HG03378 (cell line): Measurements from ENCODE around the gene ABCC2.
A peak's percentile ranks its signal among the peaks of the same experiment; 100 is the strongest.
"Not testable (repeated sequence)": the region's sequence is repeated elsewhere in the genome, so short reads cannot be mapped to it uniquely, and the experiment has no call there.

Experiments
- ATAC-seq: cut with Tn5 transposase; IDR thresholded peaks from one replicate; pipeline ENCODE4 v1.9.1; 2021; ENCODE audit warnings: mild to moderate bottlenecking, moderate library complexity; ENCODE audit not compliant: unreplicated experiment

ABCC2 gene

DNA sequence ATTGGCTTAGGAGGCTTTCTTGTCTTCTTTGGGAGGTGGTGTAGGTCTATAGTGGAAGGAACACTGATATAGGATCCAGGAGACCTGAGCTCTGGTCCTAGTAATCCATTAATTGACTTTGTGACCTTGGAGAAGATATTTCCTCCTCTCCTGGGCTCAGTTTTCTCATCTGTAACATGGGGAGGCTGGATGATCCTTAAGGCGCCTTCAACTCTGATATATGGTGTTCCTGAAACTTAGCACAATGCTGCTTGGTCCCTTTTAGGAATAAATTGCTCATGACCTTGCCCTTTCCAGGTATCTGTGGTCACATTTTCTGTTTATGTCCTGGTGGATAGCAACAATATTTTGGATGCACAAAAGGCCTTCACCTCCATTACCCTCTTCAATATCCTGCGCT lies 25.3 kb downstream of the ABCC2 start:
- no peak for ATAC-seq

GRCh38 chr10:99808270-99808669 lies 25.8 kb downstream of the ABCC2 start:
- no peak for ATAC-seq

- ATAC-seq, result no peak
Measured at GRCh38 chr10:99809481-99809880, 27.0 kb downstream of the ABCC2 start.

GRCh38 chr10:99809931-99810615 lies 27.6 kb downstream of the ABCC2 start:
- no peak for ATAC-seq

GRCh38 chr10:99812177-99812576 lies 29.7 kb downstream of the ABCC2 start:
- ATAC-seq, result no peak

GRCh38 chr10:99814143-99814542 lies 31.7 kb downstream of the ABCC2 start:
- ATAC-seq, result no peak

DNA sequence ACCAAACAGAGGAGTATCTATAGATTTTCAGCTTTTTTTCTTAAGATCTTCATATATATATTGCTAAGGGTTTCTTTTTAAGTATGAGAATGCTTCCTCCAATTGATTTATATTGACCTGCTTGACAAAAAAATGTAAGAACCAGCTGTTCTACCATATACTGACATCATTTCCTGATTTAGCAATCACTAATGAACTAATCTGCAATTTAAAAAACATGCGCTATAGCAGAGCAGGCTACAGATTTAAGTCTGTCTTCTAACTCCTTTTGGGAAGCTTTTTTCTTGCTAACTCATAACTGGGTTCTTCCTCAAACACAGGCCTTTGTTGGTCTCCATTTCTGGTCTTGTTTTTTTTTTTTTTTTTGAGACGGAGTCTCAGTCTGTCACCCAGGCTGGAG lies 33.2 kb downstream of the ABCC2 start:
- no peak for ATAC-seq

DNA sequence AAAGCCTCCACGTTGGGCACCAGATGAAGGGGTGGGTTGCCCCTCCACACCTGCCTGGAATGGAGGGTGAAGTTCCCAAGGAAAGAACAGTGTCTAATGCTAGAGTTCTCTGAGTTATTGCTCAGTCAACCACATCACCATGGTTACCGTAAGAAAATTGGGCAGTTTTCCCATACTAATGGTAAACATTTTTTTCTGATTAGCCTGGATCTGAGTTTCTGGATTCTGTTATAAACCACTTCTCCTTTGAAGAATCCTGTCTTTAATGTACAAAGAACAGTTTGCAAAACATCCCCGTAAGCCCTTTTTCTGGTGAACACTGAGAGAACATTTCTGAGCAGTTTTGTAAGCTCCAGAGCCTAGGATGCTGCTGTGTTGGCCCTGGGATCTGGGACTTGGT lies 45.5 kb downstream of the ABCC2 start:
- no peak for ATAC-seq

GRCh38 chr10:99828464-99828863 lies 46.0 kb downstream of the ABCC2 start:
- no peak for ATAC-seq

- ATAC-seq, result no peak
Measured at GRCh38 chr10:99832439-99832838, 50.0 kb downstream of the ABCC2 start.

DNA sequence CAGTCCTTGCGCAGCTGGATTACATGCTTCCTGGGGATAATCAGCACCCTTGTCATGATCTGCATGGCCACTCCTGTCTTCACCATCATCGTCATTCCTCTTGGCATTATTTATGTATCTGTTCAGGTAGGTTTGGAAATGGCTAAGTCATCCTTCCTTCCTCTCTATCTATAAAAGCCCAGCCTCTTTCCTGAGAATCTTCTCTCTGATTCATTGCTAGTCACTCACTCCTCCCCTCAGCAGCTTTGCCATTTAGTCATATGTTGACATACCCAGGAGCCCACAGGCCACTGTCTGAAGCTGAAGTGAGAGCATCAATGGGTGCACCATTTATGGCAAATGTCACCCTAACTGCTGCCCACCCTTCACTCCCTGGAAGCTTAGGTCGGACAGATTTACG lies 52.0 kb downstream of the ABCC2 start:
- ATAC-seq, result no peak

DNA sequence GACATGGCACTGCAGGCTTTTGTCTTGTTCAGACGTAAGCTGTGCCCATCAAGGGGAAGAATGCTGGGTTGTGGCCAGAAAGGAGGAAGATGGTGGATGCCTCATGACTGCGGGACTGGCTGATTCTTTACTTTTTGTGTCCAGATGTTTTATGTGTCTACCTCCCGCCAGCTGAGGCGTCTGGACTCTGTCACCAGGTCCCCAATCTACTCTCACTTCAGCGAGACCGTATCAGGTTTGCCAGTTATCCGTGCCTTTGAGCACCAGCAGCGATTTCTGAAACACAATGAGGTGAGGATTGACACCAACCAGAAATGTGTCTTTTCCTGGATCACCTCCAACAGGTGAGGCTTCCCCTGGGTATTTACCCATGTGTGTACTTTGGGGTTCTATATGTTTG lies 53.5 kb downstream of the ABCC2 start:
- ATAC-seq, result no peak

DNA sequence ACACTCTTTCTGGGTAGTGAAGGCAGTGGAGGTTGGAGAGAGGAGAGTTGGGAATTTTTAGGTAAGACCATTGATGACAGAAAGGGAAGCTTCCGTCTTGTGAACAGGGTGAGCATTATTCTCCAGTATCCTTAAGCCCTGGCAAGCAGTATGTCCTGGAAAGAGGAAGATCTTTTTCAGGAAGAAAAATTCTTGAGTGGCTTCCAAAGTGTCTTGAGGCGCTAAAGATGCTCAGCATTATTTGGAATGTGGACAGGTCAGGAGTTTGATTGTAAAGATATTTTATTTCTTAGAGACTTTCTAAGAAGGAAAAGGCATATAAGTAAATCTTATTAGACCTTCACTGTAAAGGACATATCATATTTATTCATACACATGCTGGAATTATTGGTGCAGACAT lies 54.3 kb downstream of the ABCC2 start:
- ATAC-seq, result no peak

- ATAC-seq, result not testable (repeated sequence)
Measured at GRCh38 chr10:99840859-99841258, 58.4 kb downstream of the ABCC2 start.

- ATAC-seq, result no peak
Measured at GRCh38 chr10:99841746-99842145, 59.3 kb downstream of the ABCC2 start.

DNA sequence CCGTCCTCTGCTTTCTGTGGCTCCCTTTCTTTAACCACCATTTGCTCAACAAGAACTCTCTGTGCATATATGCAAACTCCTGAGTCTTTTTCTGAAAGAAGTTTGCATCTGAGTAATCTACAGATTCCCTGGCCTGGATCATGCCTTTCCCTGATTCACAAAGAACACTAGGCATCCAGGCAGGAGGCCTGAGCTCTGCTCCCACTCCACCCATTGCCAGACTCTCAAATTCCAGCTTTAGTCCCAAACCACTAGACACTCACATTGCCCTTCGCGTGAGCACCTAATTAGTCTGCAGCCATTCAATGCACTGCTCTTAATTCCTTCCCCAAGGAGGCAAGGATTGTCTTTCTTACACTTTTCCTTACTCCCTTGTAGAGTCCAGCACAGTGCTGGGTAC lies 60.9 kb downstream of the ABCC2 start:
- no peak for ATAC-seq

DNA sequence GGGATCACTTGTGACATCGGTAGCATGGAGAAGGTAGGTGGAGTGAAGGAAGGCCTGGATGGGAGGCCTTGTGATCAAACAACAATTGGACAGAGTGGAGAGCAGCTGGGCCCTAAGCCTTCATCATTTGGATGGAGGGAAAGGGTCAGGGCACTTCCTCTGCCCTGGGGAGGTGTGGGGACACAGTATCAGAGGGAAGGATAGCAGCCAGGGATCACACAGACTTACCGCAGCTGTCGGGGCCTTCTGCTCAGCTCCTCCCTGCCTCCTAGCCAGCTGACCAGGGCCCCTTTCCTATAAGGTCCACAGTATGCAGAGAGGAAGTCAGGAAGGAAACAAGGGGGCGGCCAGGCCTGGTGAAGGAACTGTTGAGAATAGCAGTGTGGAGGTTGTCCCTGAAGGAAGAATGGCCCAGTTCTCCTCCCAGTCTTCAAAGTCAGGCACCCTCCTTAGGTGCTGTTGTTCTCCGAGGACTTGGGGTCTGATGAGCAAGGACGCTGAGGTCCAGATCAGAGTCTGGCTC lies 62.1 kb downstream of the ABCC2 start:
- no peak for ATAC-seq

DNA sequence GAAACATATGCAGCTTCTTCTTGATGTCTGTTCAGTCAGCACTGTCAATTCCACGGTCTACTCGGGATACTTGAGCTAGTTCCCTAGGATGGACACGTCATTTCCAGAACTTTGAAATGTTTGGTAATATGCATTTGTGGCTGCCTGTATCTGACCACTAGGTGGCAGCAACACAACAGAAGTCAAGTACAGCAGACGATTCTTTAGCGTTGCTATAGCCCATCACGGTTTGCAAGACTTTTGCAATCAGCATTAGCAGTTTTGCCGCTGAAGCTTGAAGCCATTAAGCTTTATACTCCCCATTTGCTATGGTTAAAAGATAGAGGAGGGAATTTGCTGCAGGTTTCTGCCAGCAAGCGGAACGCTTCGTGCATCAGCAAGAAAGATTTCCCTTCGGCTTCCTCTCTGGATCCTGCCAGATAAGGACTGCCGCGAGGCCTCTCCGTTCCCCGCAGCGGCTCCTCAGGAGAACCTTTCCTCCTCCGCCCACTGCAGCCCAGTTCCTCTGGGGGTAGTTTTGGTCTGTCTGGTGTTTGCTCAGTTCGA lies 63.5 kb downstream of the ABCC2 start:
- ATAC-seq, result peak; percentile 71

DNA sequence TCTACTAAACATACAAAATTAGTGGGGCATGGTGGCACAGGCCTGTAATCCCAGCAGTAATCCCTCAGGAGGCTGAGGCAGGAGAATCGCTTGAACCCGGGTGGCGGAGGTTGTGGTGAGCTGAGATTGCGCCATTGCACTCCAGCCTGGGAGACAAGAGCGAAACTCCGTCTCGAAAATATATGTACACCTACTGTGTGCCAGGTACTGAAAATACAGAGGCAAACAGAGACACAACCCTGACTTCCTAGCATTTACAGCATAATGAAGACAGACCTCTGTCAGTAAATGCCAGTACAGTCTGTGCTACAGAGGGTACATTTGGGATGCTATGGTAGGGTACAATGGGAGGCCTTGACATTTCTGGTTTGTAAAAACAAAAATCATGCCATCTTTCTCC lies 66.6 kb downstream of the ABCC2 start:
- ATAC-seq, result no peak

DNA sequence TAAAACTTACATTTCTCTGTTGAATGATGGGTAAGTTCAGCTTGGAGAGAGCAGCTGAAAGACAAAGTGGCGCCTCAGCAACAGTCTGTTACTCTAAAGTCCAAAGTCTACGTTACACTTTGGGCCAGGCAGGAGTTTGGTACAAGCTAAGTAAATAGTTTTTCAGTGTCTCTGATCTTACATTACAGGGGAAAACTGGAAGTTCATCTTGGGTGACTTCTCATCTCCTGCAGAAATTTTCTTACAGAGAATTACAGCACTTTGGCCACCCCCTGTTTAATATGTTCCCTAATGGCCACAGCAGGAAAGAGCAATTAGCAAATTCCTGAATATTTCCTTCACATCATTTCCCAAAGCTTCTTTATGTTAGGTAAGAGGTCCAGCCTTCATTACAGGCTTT lies 67.1 kb downstream of the ABCC2 start:
- ATAC-seq, result no peak

- no peak for ATAC-seq
Measured at GRCh38 chr10:99850021-99850766, 67.8 kb downstream of the ABCC2 start.

- ATAC-seq, result no peak
Measured at GRCh38 chr10:99850767-99851340, 68.4 kb downstream of the ABCC2 start.
